Stimulated activated CD4-positive, alpha-beta T cell treated with anti-CD3 and anti-CD28 coated beads, Interleukin-12 subunit alpha, Interleukin-12 subunit beta, amount 100 ng/mL, for 24 hours (primary cell): ENCODE measurements around the gene CCR1.
"Not testable (repeated sequence)": the region's sequence is repeated elsewhere in the genome, so short reads cannot be mapped to it uniquely, and the experiment has no call there.

Source experiments
- DNase-seq, 2 experiments: peaks; one replicate each; pipeline ENCODE4 v3.0.0-alpha.2; 2020; ENCODE audit warnings: low read depth in 2 of 2

The CCR1 gene

DNA sequence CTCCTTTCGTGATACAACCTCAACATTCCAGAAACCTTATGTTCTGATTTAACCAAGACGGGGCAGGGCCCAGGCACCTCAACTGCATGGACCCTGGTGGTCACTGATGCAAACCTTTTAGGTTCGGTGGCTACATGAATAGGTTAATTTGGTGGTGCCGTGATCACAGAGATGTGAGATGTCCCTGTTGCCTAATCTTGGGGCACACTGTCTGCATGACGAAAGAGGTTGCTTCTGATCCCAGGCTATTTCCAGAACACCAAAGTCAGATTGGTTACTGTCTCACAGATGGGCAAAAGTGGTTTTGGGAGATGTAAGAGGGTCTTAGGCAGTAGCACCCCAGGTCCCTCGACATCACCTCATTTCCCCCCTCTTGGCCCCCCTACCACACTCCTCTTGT, 4.0 kb upstream of the CCR1 start:
- no peak for DNase-seq

DNA sequence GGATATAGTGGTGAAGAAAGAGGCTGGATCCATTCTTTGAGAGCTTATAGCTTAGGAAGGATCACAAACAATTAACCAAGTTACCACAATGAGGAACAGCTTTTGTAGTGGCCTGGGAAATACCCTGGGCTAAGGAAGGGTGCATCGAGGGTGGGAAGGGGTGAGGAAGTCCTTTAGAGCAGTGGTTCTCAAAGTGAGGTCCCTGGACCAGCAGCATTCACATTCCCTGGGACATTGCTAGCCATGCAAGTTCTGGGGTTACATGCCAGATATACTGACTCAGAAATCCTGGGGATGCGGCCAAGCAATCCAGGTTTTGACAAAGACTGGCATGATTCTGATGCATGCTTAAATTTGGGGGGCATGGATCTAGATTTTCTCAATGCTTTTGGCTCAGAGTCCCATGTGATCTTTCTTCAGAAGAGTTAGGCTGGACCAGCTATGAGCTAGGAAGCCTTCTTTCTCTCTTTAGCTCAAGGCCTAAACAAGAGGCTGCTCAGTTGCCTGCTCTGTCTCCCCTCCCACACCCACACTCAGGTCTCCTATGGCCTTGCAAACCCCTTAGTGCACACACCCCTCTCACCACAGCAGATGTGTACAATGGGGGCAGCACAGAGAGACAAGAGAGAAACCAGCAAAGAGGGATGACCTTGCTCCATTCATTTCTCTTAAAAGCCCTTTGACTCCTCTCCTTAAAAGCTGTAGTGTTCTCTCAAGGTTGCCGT, 1.8 kb upstream of the CCR1 start:
- DNase-seq: no peak

DNA sequence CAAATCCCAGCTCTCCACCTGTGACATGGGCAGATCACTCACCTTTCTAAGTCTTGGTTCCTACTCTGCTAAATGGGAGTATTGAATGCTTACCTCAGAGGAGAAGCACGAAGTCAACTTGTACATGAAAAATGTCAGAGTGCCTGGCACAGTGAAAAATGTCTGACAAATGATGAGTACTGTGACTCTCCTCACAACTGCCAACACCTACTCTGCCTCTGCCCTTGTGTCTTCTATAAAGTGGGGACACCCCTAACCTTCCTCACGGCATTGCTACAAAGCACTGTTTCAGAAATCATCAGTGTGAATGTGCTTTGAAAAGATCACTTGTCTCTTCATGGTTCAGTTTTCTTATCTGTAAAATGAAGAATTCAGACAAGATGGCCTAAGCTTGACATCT, 940 bp upstream of the CCR1 start:
- no peak for DNase-seq

GRCh38 chr3:46207514-46207913, 599 bp downstream of the CCR1 start:
- not testable (repeated sequence) for DNase-seq

DNA sequence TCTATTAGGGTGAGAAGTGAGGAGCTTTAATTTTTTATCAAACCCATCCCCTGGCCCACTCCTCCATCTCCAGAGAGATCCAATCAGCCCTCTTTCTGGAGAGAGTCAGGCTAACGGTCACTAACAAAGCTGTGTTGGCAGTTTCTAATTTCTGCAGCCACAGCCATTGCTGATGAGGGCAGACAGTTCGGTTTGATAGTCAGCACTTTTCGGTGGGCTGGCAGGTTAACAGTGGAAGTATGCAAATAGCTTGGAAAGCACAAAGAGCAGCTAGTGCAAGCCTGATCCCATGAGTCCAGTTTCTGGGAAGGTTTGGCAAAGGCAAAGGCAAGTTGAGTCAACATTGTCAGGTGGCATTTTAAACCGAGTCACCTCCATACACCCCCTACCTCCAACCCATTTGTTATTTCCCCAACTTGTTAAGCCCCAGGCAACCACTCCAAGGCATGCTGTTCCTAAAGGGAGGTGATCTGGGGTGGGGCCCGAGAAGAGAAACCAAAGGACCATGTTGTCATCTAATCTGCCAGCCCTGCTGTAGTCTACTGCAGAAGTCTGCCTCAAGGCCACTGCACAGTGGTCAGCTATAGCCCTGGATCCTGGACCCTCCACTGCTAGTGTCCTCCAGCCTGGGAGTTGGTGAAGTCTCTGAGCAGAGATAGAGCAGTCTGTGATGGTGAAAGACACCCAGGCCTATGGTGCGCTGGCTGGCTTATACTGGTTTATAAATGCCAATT, 1.7 kb downstream of the CCR1 start:
- DNase-seq: no peak

- DNase-seq: no peak
Observed at GRCh38 chr3:46205286-46205960, 2.7 kb downstream of the CCR1 start.

- no peak for DNase-seq
Observed at GRCh38 chr3:46203681-46204080, 4.4 kb downstream of the CCR1 start.

DNA sequence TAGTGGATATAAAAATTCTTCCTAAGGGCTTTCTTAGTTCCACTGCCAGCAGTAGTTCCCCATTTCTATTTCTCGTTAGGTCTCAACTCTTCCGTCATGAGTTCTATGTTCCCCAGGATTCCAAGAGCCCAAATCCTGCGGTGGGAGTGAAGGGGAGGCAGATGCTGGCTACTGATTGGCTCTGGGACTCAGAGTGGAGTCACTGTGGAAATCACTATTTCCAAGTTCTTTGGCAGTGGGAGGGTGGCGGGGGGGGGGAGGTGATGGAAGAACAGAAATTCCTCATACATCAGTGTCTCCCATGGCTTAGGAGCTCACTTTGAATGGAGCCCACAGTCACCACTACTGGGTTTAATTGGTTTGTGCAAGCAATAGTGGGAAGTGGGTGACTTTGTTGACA, 5.6 kb downstream of the CCR1 start:
- DNase-seq: no peak

DNA sequence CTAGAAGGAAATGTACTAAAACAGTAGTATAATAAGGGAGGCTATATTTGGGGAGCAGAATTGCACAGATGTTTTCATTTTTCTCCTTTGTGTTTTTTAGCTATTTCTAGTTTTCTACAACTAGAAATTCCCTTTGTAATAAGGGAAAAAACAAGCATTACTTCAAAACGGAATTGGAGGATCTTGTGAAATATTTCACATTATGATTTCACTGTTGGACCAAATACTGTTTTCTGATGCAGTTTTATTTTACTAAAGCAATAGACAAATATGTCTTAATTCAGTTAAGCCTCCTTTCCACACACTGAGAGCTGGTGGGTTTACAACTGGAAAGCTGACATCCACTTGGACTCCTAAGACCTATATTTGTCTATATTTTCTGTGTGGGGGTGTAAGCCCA, 7.3 kb downstream of the CCR1 start:
- no peak for DNase-seq

GRCh38 chr3:46200211-46200610, 7.9 kb downstream of the CCR1 start:
- no peak for DNase-seq

- no peak for DNase-seq
Observed at GRCh38 chr3:46196261-46196957, 11.7 kb downstream of the CCR1 start.

DNA sequence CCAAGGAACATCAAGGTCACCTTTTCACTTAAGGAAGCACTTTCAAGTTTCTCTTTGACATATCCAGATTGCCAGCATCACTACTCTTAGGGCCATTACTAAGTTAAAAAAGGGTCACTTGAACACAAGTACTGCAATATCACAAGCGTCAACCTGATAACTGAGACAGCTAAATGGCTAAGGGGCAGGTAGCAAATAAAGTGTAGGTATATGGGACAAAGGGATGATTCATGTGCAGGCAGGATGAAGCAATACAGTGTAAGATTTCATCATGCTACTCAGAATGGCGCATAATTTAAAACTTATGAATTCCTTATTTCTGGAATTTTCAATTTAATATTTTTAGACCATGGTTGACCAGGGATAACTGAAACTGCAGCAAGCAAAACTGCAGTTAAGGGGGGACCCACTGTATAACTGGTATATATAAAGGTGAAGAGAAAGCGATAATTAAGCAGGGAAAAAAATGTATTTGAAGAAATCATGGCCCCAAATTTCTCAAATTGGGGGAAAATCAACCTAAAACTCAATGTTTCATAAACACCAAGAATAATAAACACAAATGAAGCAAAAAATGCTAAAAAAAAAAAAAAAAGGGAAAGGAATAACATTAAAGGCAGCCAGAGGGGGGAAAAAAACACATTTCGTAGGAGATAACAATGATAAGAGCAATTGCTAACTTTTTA, 13.1 kb downstream of the CCR1 start:
- no peak for DNase-seq

DNA sequence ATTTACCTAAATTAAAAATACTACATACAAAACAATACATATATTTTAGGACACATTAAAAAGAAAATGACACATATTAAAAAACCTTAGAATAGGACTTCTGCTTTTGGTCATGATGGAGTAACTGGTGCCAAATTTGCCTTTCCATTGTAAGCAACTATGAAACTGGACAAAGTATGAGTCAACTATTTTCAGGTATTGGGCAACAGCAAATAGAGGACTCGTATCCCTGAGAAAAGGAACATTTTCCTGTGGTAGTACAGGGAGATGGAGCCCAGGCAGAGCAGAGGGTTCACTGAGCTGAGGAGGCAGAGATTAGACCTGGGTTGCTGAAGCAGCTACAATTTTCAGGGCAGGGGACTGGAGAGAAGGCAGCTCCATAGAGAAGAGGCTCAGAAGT, 14.7 kb downstream of the CCR1 start:
- no peak for DNase-seq

DNA sequence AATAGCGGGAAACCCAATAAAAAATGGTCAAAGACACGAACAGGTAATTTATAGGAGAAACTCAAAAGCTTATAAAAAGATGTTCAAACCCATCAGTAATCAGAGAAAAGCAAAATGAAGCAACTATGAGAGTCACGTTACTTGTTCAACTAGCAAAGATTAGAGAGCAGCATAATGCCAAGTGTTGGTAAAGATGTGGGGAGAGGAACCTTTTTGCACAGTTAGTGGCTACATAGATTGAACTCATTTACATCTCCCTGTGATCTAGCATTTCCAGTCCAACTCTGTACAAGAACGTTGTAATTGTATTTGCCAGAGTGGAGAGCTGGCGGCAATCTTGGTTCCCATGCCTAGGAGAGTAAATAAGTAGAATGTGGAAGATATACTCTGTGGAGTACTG, 15.2 kb downstream of the CCR1 start:
- DNase-seq: no peak

GRCh38 chr3:46191730-46192129, 16.4 kb downstream of the CCR1 start:
- no peak for DNase-seq

GRCh38 chr3:46188708-46189107, 19.4 kb downstream of the CCR1 start:
- no peak for DNase-seq

- DNase-seq: no peak
Observed at GRCh38 chr3:46187876-46188275, 20.2 kb downstream of the CCR1 start.

- DNase-seq: no peak
Observed at GRCh38 chr3:46187341-46187700, 20.8 kb downstream of the CCR1 start.

DNA sequence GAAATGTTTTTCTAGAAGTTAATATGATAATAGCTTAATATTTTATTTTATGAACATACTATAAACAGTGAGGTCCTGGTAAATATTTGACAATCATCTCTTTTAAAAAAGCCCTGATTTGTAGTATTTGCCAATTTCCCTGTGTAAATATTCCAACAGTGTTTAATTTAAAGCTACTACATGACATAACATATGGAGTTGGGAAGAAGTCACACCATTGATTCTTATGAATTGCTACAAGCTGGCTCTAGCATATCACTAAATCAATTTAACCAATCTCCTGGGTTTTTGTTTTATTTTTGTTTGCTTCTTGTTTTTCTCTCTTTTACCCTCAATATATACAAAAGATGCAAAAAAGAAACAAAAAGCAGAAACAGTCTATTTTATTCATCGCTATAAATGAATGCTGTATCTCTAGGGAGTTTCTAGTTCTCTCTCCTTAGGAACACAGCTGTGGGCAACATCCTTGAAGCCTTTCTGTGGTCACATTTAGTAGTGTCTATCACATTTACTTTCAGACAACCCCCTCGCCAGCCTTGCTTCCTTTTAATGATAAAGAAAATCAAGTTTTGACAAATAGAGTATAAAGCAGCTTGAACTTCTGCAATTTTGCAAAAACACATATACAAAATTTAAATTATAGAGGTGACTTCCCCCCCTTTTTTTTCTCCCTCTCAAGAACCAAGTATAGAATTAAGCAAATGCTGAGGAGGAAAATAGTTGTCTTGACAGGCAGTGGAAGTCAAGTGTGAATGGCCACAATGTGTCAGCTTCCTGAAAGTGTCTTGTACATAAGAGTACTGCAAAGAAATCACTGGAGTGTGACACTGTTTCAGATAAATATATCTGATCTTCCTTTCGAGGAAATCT, 21.4 kb downstream of the CCR1 start:
- no peak for DNase-seq

DNA sequence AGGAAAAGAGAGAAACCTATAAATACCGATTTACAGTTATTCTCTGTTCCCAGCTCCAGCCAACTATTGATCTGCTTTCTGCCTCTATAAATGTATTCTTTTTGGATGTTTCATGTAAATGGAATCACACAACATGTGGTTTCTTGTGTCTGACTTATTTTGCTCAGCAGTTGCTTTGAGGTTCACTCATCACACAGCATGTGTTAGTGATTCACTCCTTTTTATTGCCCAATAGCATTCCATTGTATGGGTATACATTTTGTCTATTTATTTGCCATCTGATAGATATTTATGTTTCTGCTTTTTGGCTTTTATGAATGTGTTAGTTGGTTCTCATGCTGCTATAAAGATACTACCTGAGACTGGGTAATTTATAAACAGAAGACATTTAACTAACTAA, 23.6 kb downstream of the CCR1 start:
- DNase-seq: no peak

DNA sequence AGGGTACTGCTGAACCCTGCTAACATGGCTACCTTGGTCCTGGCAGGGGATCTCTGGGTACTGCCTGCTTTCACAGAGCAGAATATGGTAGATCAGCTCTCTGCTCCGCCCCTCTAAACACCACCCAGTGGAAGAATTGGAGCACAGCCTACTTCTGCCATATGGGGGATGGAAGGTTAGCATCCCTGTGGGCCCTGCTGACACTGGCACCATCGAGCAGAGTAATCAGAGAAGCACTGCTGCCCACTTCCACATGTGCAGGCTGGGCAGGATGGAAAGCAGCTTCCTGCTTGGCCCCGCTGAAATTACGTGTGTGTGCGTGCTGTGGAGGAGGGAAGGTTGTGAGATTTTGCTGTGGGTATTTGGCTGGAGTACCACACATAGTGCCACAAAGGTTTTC, 24.8 kb downstream of the CCR1 start:
- no peak for DNase-seq
